Hematopoietic multipotent progenitor cell treated with erythropoietin and hydrocortisone succinate and interleukin-3 and kit ligand, for 6 days (in vitro differentiated cells): ENCODE data around the gene RIPOR3.
"Not testable (repeated sequence)": the region's sequence is repeated elsewhere in the genome, so short reads cannot be mapped to it uniquely, and the experiment has no call there.

Experiments
- DNase-seq: peaks from one replicate; pipeline ENCODE4 v3.0.0-alpha.2; 2015

The RIPOR3 gene

GRCh38 chr20:50607436-50607835, 83.9 kb downstream of the RIPOR3 start:
- DNase-seq, result no peak

GRCh38 chr20:50605136-50605535, 86.2 kb downstream of the RIPOR3 start:
- DNase-seq, result no peak

GRCh38 chr20:50604451-50604850, 86.9 kb downstream of the RIPOR3 start:
- DNase-seq, result no peak

- DNase-seq, result no peak
Observed at GRCh38 chr20:50602432-50603088, 88.8 kb downstream of the RIPOR3 start.

- DNase-seq, result peak; percentile 39
Observed at GRCh38 chr20:50601511-50602431, 89.6 kb downstream of the RIPOR3 start.

- no peak for DNase-seq
Observed at GRCh38 chr20:50600281-50600895, 91.0 kb downstream of the RIPOR3 start.

- not testable (repeated sequence) for DNase-seq
Observed at GRCh38 chr20:50598768-50599167, 92.6 kb downstream of the RIPOR3 start.

GRCh38 chr20:50598074-50598473, 93.3 kb downstream of the RIPOR3 start:
- no peak for DNase-seq

- DNase-seq, result no peak
Observed at GRCh38 chr20:50597406-50597969, 93.9 kb downstream of the RIPOR3 start.

GRCh38 chr20:50596694-50597021, 94.7 kb downstream of the RIPOR3 start:
- no peak for DNase-seq

GRCh38 chr20:50595988-50596693, 95.2 kb downstream of the RIPOR3 start:
- DNase-seq, result no peak

- no peak for DNase-seq
Observed at GRCh38 chr20:50595433-50595895, 95.9 kb downstream of the RIPOR3 start.

GRCh38 chr20:50594591-50595432, 96.5 kb downstream of the RIPOR3 start:
- no peak for DNase-seq

- DNase-seq, result no peak
Observed at GRCh38 chr20:50594231-50594590, 97.1 kb downstream of the RIPOR3 start.

- DNase-seq, result no peak
Observed at GRCh38 chr20:50593005-50593335, 98.4 kb downstream of the RIPOR3 start.

- DNase-seq, result no peak
Observed at GRCh38 chr20:50592282-50593004, 98.9 kb downstream of the RIPOR3 start.

GRCh38 chr20:50591233-50591852, 100.0 kb downstream of the RIPOR3 start:
- DNase-seq, result no peak

- no peak for DNase-seq
Observed at GRCh38 chr20:50590348-50590664, 101.0 kb downstream of the RIPOR3 start.

GRCh38 chr20:50589548-50590347, 101.6 kb downstream of the RIPOR3 start:
- no peak for DNase-seq
